HepG2 (cell line): Measurements from ENCODE around the gene SLBP. TPM values are rescaled to one million over a fixed set of nuclear protein-coding genes. Genes with fewer than 3 reads are reported as not detected.

Source experiments
- IKZF4 ChIP-seq: sonication (generic); formaldehyde crosslinking; IDR thresholded peaks from 2 replicates; pipeline ENCODE4 v1.5.1; 2020; ENCODE audit warnings: borderline replicate concordance, mild to moderate bottlenecking, low read depth, missing genetic modification reagents; ENCODE audit errors: not compliant biosample characterization
- JARID2 ChIP-seq: sonication (generic); formaldehyde crosslinking; IDR thresholded peaks from 2 replicates; pipeline ENCODE4 v1.8.1; 2023; ENCODE audit warnings: missing genetic modification reagents, inconsistent platforms; ENCODE audit not compliant: insufficient replicate concordance
- SP5 ChIP-seq: IDR thresholded peaks from 2 replicates; pipeline ENCODE4 v1.6.1; 2016; ENCODE audit warnings: low read depth, borderline replicate concordance
- ZBTB25 ChIP-seq: IDR thresholded peaks from 2 replicates; pipeline ENCODE4 v1.6.1; 2018; ENCODE audit warnings: missing genetic modification reagents
- ZNF503 ChIP-seq: sonication (generic); formaldehyde crosslinking; IDR thresholded peaks from 2 replicates; pipeline ENCODE4 v1.4.0; 2020; ENCODE audit warnings: missing genetic modification reagents
- ZNF629 ChIP-seq: sonication (generic); formaldehyde crosslinking; conservative IDR thresholded peaks from 2 replicates; pipeline ENCODE4 v1.5.0; 2020; ENCODE audit warnings: missing genetic modification reagents
- ZNF737 ChIP-seq: sonication (generic); formaldehyde crosslinking; IDR thresholded peaks from 2 replicates; pipeline ENCODE4 v1.5.0; 2020; ENCODE audit warnings: missing genetic modification reagents, mild to moderate bottlenecking, borderline replicate concordance
- polyA plus RNA-seq, 8 experiments: library from polyadenylated mRNA; depleted of rRNA in 3 of 8; stranded (reverse) in 7 of 8; unstranded in 1 of 8; fragments of >200 nt; fragmentation: Illumina TruSeq in 4 of 8; extraction: Trizol in 4 of 8; gene quantifications; 2 replicates each; pipeline versions ENCODE4 v1.2.1 to v1.2.3, GENCODE V29; 2011 to 2016; ENCODE audit warnings: low read depth in 4 of 8, missing spikeins in 1 of 8, mixed read lengths in 1 of 8; ENCODE audit not compliant: insufficient read depth in 1 of 8
- total RNA-seq, 5 experiments: library from RNA; depleted of rRNA; stranded (reverse); fragments of >200 nt; fragmentation: Illumina TruSeq; extraction: Trizol; gene quantifications; 2 replicates each; pipeline ENCODE4 v1.2.3, GENCODE V29; 2016; ENCODE audit warnings: low read depth in 1 of 5
- TF ChIP-seq, protein P1 (sequence below): sonication (generic); formaldehyde crosslinking; conservative IDR thresholded peaks from 2 replicates; pipeline ENCODE4 v1.4.0; 2020; ENCODE audit warnings: missing genetic modification reagents
- TF ChIP-seq, protein P2 (sequence below), 2 experiments: IDR thresholded peaks; 2 replicates each; pipeline ENCODE4 v1.6.1; 2011 to 2012; ENCODE audit warnings: low read length in 2 of 2, borderline replicate concordance in 1 of 2, low read depth in 1 of 2, mild to moderate bottlenecking in 1 of 2, moderate library complexity in 1 of 2
- TF ChIP-seq, protein P3 (sequence below): sonication (generic); formaldehyde crosslinking; IDR thresholded peaks from 2 replicates; pipeline ENCODE4 v1.5.0; 2020; ENCODE audit warnings: mild to moderate bottlenecking, missing genetic modification reagents, borderline replicate concordance

Gene SLBP
- total and polyA plus RNA-seq, 2 of the 13 experiments (the other 11 are each of a cell fraction or from before 2014, with no cell fraction given): 43.9 to 104 TPM

DNA sequence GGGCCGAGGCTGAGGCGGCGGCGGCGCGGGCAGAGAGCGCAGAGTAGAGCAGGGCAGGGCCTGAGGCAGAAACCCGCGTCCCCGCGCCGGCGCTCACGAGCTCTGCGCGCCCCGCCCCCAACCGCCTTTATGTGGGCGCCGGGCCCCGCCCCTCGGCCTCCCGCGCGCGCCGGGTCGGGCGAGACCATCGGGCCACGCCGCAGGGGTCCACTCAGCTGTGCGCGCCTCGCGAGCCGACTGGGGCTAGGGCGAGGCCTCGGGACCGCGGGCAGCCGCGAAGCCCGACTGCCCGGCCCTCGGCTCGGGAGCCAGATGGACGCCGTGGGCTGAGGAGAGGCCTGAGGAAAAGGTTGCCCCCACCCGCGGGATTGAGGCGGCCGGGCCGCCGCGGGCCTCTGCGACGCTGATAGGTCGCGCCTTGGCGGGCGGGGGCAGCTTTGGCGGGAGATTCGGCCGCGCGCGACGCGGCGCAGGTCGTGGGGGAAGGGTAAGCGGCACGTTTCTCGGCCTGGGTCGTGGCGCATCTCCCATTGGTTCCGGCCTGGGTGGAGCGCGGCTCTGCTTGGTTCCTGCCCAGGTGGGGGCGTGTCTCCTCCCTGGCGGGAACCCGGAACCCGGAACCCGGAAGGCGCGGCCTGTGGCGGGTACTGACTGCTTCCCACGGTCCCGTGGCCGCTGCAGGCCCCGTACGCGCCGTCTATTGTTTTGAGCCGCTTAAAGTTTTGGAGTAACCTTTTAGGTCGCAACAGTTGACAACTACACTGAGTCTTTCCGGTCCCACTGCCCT is at the start of gene SLBP (continued):
- TF ChIP-seq ZNF737 (CRISPR knock-in tag) (no peak), ZNF503 (CRISPR knock-in tag) (peak; percentile 83), SP5 (CRISPR knock-in tag) (peak; percentile 64; the same call in 1 of the 2 replicates), ZNF629 (CRISPR knock-in tag) (peak; percentile 62), JARID2 (no peak), ZBTB25 (CRISPR knock-in tag) (peak; percentile 62; the same call in 1 of the 2 replicates), IKZF4 (peak; percentile 96)
- TF ChIP-seq, protein P1, sequence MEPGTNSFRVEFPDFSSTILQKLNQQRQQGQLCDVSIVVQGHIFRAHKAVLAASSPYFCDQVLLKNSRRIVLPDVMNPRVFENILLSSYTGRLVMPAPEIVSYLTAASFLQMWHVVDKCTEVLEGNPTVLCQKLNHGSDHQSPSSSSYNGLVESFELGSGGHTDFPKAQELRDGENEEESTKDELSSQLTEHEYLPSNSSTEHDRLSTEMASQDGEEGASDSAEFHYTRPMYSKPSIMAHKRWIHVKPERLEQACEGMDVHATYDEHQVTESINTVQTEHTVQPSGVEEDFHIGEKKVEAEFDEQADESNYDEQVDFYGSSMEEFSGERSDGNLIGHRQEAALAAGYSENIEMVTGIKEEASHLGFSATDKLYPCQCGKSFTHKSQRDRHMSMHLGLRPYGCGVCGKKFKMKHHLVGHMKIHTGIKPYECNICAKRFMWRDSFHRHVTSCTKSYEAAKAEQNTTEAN (CRISPR knock-in tag): peak; percentile 96
- TF ChIP-seq, protein P2, sequence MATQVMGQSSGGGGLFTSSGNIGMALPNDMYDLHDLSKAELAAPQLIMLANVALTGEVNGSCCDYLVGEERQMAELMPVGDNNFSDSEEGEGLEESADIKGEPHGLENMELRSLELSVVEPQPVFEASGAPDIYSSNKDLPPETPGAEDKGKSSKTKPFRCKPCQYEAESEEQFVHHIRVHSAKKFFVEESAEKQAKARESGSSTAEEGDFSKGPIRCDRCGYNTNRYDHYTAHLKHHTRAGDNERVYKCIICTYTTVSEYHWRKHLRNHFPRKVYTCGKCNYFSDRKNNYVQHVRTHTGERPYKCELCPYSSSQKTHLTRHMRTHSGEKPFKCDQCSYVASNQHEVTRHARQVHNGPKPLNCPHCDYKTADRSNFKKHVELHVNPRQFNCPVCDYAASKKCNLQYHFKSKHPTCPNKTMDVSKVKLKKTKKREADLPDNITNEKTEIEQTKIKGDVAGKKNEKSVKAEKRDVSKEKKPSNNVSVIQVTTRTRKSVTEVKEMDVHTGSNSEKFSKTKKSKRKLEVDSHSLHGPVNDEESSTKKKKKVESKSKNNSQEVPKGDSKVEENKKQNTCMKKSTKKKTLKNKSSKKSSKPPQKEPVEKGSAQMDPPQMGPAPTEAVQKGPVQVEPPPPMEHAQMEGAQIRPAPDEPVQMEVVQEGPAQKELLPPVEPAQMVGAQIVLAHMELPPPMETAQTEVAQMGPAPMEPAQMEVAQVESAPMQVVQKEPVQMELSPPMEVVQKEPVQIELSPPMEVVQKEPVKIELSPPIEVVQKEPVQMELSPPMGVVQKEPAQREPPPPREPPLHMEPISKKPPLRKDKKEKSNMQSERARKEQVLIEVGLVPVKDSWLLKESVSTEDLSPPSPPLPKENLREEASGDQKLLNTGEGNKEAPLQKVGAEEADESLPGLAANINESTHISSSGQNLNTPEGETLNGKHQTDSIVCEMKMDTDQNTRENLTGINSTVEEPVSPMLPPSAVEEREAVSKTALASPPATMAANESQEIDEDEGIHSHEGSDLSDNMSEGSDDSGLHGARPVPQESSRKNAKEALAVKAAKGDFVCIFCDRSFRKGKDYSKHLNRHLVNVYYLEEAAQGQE (IDR thresholded peaks at IDR 0.05; ENCODE audit: borderline replicate concordance in 1 of 2, low read depth in 1 of 2, low read length in 2 of 2): peak in 1 of 2 experiments; percentile 51; a peak in 1 of 4 replicates
- TF ChIP-seq, protein P3, sequence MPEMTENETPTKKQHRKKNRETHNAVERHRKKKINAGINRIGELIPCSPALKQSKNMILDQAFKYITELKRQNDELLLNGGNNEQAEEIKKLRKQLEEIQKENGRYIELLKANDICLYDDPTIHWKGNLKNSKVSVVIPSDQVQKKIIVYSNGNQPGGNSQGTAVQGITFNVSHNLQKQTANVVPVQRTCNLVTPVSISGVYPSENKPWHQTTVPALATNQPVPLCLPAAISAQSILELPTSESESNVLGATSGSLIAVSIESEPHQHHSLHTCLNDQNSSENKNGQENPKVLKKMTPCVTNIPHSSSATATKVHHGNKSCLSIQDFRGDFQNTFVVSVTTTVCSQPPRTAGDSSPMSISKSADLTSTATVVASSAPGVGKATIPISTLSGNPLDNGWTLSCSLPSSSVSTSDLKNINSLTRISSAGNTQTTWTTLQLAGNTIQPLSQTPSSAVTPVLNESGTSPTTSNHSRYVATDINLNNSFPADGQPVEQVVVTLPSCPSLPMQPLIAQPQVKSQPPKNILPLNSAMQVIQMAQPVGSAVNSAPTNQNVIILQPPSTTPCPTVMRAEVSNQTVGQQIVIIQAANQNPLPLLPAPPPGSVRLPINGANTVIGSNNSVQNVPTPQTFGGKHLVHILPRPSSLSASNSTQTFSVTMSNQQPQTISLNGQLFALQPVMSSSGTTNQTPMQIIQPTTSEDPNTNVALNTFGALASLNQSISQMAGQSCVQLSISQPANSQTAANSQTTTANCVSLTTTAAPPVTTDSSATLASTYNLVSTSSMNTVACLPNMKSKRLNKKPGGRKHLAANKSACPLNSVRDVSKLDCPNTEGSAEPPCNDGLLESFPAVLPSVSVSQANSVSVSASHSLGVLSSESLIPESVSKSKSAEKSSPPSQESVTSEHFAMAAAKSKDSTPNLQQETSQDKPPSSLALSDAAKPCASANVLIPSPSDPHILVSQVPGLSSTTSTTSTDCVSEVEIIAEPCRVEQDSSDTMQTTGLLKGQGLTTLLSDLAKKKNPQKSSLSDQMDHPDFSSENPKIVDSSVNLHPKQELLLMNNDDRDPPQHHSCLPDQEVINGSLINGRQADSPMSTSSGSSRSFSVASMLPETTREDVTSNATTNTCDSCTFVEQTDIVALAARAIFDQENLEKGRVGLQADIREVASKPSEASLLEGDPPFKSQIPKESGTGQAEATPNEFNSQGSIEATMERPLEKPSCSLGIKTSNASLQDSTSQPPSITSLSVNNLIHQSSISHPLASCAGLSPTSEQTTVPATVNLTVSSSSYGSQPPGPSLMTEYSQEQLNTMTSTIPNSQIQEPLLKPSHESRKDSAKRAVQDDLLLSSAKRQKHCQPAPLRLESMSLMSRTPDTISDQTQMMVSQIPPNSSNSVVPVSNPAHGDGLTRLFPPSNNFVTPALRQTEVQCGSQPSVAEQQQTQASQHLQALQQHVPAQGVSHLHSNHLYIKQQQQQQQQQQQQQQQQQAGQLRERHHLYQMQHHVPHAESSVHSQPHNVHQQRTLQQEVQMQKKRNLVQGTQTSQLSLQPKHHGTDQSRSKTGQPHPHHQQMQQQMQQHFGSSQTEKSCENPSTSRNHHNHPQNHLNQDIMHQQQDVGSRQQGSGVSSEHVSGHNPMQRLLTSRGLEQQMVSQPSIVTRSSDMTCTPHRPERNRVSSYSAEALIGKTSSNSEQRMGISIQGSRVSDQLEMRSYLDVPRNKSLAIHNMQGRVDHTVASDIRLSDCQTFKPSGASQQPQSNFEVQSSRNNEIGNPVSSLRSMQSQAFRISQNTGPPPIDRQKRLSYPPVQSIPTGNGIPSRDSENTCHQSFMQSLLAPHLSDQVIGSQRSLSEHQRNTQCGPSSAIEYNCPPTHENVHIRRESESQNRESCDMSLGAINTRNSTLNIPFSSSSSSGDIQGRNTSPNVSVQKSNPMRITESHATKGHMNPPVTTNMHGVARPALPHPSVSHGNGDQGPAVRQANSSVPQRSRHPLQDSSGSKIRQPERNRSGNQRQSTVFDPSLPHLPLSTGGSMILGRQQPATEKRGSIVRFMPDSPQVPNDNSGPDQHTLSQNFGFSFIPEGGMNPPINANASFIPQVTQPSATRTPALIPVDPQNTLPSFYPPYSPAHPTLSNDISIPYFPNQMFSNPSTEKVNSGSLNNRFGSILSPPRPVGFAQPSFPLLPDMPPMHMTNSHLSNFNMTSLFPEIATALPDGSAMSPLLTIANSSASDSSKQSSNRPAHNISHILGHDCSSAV (CRISPR knock-in tag): 0 out of 2 replicates have a peak, but pooled peaks have one; percentile 61
